Ramos (cell line): ENCODE measurements around the gene POLRMT.

Experiments used
- in situ Hi-C: fragments of 300-500 bp; cut with MboI; formaldehyde crosslinking; loops from one replicate; pipeline ENCODE4 v1.14.3; 2022; ENCODE audit warnings: low sequenced_read_pairs; ENCODE audit not compliant: unreplicated experiment

POLRMT gene

GRCh38 chr19:648904-649801 is 15.8 kb upstream of the POLRMT start:
- in situ Hi-C loops: no loop called here

- in situ Hi-C loops: no loop called here
These were observed 15.0 kb upstream of the POLRMT start for GRCh38 chr19:648305-648704.

- in situ Hi-C loops: no loop called here
These were observed 14.4 kb upstream of the POLRMT start for GRCh38 chr19:647566-648284.

- in situ Hi-C loops: no loop called here
These were observed 13.6 kb upstream of the POLRMT start for GRCh38 chr19:646779-647565.

GRCh38 chr19:645912-646778 is 12.8 kb upstream of the POLRMT start:
- in situ Hi-C loops: no loop called here

GRCh38 chr19:644789-645188 is 11.5 kb upstream of the POLRMT start:
- in situ Hi-C loops: no loop called here

GRCh38 chr19:644363-644762 is 11.0 kb upstream of the POLRMT start:
- in situ Hi-C loops: no loop called here

GRCh38 chr19:643736-644135 is 10.4 kb upstream of the POLRMT start:
- in situ Hi-C loops: no loop called here

GRCh38 chr19:642767-643727 is 9.7 kb upstream of the POLRMT start:
- in situ Hi-C loops: no loop called here

- in situ Hi-C loops: no loop called here
These were observed 8.4 kb upstream of the POLRMT start for GRCh38 chr19:641702-642101.

- in situ Hi-C loops: no loop called here
These were observed 7.4 kb upstream of the POLRMT start for GRCh38 chr19:640606-641189.

- in situ Hi-C loops: no loop called here
These were observed 6.8 kb upstream of the POLRMT start for GRCh38 chr19:640161-640558.

GRCh38 chr19:639253-640160 is 6.2 kb upstream of the POLRMT start, which contains the start of gene FGF22:
FGF22 (plus strand) TSS chr19:639879; CDS start chr19:639926, 47 bp downstream.
- in situ Hi-C loops: no loop called here

GRCh38 chr19:638906-639252 is 5.5 kb upstream of the POLRMT start:
- in situ Hi-C loops: no loop called here

- in situ Hi-C loops: no loop called here
These were observed 1.8 kb upstream of the POLRMT start for GRCh38 chr19:634975-635652.

GRCh38 chr19:633786-634639 is 676 bp upstream of the POLRMT start:
- in situ Hi-C loops: no loop called here
